HCT116 (cell line): ENCODE measurements around the gene MINDY4. TPM values are rescaled to one million over a fixed set of nuclear protein-coding genes. Genes with fewer than 3 reads are reported as not detected.

Source experiments
- ATAC-seq: fragments of 200-7000 bp; cut with Tn5 transposase; 2 replicates; pipeline ENCODE4 v1.9.1; 2020; ENCODE audit warnings: mild to moderate bottlenecking, moderate library complexity
- BruUV-seq: library from RNA; stranded (reverse); fragments of 400-500 nt; replicated peaks from 2 replicates; lab custom pipeline; 2021; lab: Mats Ljungman, UMichigan
- CTCF ChIA-PET: fragments of 300-600 bp; sonication (Branson Sonifier 250); formaldehyde crosslinking; loops from one replicate; lab custom pipeline; 2021; ENCODE audit warnings: antibody characterized with exemption; lab: Charles Lee
- POLR2A ChIA-PET: fragments of 300-600, 350-600 bp; sonication (Branson Sonifier 250); formaldehyde crosslinking; loops from one replicate; lab custom pipeline; 2021; ENCODE audit warnings: antibody characterized with exemption; lab: Charles Lee
- RAD21 ChIA-PET, 2 experiments: fragments of 300-600 bp; sonication (Branson Sonifier 250); formaldehyde crosslinking; loops; one replicate each; lab custom pipeline; 2023; ENCODE audit warnings: low total read pairs in 2 of 2; ENCODE audit not compliant: uncharacterized antibody in 2 of 2, unreplicated experiment in 2 of 2, low non-redundant PET in 1 of 2; lab: Charles Lee
- DNase-seq: peaks from one replicate; pipeline ENCODE4 v3.0.0-alpha.2; 2010; ENCODE audit warnings: low read depth, low spot score
- H2AFZ ChIP-seq: fragments of 200-600 bp; shearing (Covaris generic), sonication (generic); 2 replicates; pipeline ENCODE4 v1.6.1; 2017; ENCODE audit warnings: low read depth, mixed run types, mixed read lengths, antibody characterized with exemption, low read length; ENCODE audit not compliant: poor library complexity, severe bottlenecking
- H3K27ac ChIP-seq: 2 replicates; pipeline ENCODE4 v1.5.1; 2012; ENCODE audit warnings: low read depth, low read length
- H3K27me3 ChIP-seq: fragments of 200-600 bp; sonication (generic); 2 replicates; pipeline ENCODE4 v1.6.1; 2016; ENCODE audit warnings: mixed run types, low read length, mixed read lengths; ENCODE audit not compliant: insufficient read depth
- H3K36me3 ChIP-seq, 2 experiments: fragments of 200-500 bp in 1 of 2; fragments of 200-600 bp in 1 of 2; sonication (Bioruptor generic) in 1 of 2; sonication (generic) in 1 of 2; 2 replicates each; pipeline versions ENCODE4 v1.5.1 to v1.6.1; 2014 to 2016; ENCODE audit warnings: low read length in 2 of 2, inconsistent platforms in 1 of 2, mixed read lengths in 1 of 2, mixed run types in 1 of 2; ENCODE audit not compliant: insufficient read depth in 2 of 2, control insufficient read depth in 1 of 2
- H3K4me1 ChIP-seq, 2 experiments: fragments of 200-600 bp in 1 of 2; sonication (generic) in 1 of 2; 2 replicates each; pipeline versions ENCODE4 v1.5.1 to v1.6.1; 2012 to 2017; ENCODE audit warnings: low read length in 2 of 2, inconsistent platforms in 1 of 2, mild to moderate bottlenecking in 1 of 2, mixed read lengths in 1 of 2, mixed run types in 1 of 2, moderate library complexity in 1 of 2; ENCODE audit not compliant: insufficient read depth in 2 of 2, control insufficient read depth in 1 of 2
- H3K4me2 ChIP-seq: fragments of 200-600 bp; sonication (generic); 2 replicates; pipeline ENCODE4 v1.6.1; 2017; ENCODE audit warnings: mixed run types, low read length, mixed read lengths
- H3K4me3 ChIP-seq, 2 experiments: fragments of 200-600 bp in 1 of 2; sonication (generic) in 1 of 2; replicated peaks in 1 of 2; 2 replicates each; pipeline ENCODE4 v1.5.1; 2011 to 2016; ENCODE audit warnings: low read length in 2 of 2, control low read depth in 1 of 2, low read depth in 1 of 2, mild to moderate bottlenecking in 1 of 2, mixed read lengths in 1 of 2, mixed run types in 1 of 2
- H3K79me2 ChIP-seq: fragments of 200-600 bp; sonication (generic); 2 replicates; pipeline ENCODE4 v1.6.1; 2017; ENCODE audit warnings: mild to moderate bottlenecking, mixed run types, low read length, moderate library complexity, mixed read lengths; ENCODE audit not compliant: insufficient read depth
- H3K9ac ChIP-seq: fragments of 200-600 bp; sonication (generic); 2 replicates; pipeline ENCODE4 v1.6.1; 2016; ENCODE audit warnings: low read length, mixed read lengths
- H3K9me2 ChIP-seq: fragments of 200-600 bp; sonication (generic), shearing (Covaris generic); 2 replicates; pipeline ENCODE4 v1.6.1; 2017; ENCODE audit warnings: mixed run types, mild to moderate bottlenecking, moderate library complexity; ENCODE audit not compliant: insufficient read depth
- H3K9me3 ChIP-seq, 2 experiments: fragments of 200-500 bp in 1 of 2; fragments of 200-600 bp in 1 of 2; sonication (Bioruptor generic) in 1 of 2; sonication (generic) in 1 of 2; 2 replicates each; pipeline ENCODE4 v1.6.1; 2014 to 2017; ENCODE audit warnings: low read length in 2 of 2, mixed read lengths in 2 of 2, inconsistent platforms in 1 of 2, low read depth in 1 of 2, mild to moderate bottlenecking in 1 of 2, mixed run types in 1 of 2, moderate library complexity in 1 of 2; ENCODE audit not compliant: control insufficient read depth in 1 of 2, insufficient read depth in 1 of 2
- H4K20me1 ChIP-seq: fragments of 200-600 bp; sonication (generic), shearing (Covaris generic); 2 replicates; pipeline ENCODE4 v1.6.1; 2017; ENCODE audit warnings: mixed run types, mild to moderate bottlenecking, moderate library complexity; ENCODE audit not compliant: insufficient read depth
- ATF3 ChIP-seq: IDR thresholded peaks from 2 replicates; pipeline ENCODE4 v1.6.1; 2012
- CBX3 ChIP-seq: IDR thresholded peaks from 2 replicates; pipeline ENCODE4 v1.6.1; 2012; ENCODE audit warnings: low read depth
- CTCF ChIP-seq, 3 experiments: fragments of 200-600 bp in 1 of 3; sonication (generic) in 1 of 3; IDR thresholded peaks in 2 of 3; conservative IDR thresholded peaks in 1 of 3; 2 replicates each; pipeline ENCODE4 v1.5.1; 2012 to 2017; ENCODE audit warnings: low read depth in 2 of 3, low read length in 2 of 3, antibody characterized with exemption in 1 of 3, borderline replicate concordance in 1 of 3, control low read depth in 1 of 3, mild to moderate bottlenecking in 1 of 3, mixed read lengths in 1 of 3, mixed run types in 1 of 3, moderate library complexity in 1 of 3; ENCODE audit not compliant: insufficient read depth in 1 of 3
- EGR1 ChIP-seq: IDR thresholded peaks from 2 replicates; pipeline ENCODE4 v1.6.1; 2012; ENCODE audit warnings: low read depth
- EZH2 ChIP-seq: fragments of 200-600 bp; sonication (generic); IDR thresholded peaks from 2 replicates; pipeline ENCODE4 v1.6.1; 2017; ENCODE audit warnings: antibody characterized with exemption, mixed run types
- FOSL1 ChIP-seq: IDR thresholded peaks from 2 replicates; pipeline ENCODE4 v1.6.1; 2012; ENCODE audit warnings: low read depth
- MAX ChIP-seq: IDR thresholded peaks from 2 replicates; pipeline ENCODE4 v1.6.1; 2012
- POLR2AphosphoS5 ChIP-seq: IDR thresholded peaks from 2 replicates; pipeline ENCODE4 v1.6.1; 2011; ENCODE audit warnings: mild to moderate bottlenecking, low read depth, low read length, moderate library complexity
- RAD21 ChIP-seq: IDR thresholded peaks from 2 replicates; pipeline ENCODE4 v1.6.1; 2012; ENCODE audit warnings: low read depth, mild to moderate bottlenecking
- REST ChIP-seq: IDR thresholded peaks from 2 replicates; pipeline ENCODE4 v1.6.1; 2012; ENCODE audit warnings: low read depth
- SP1 ChIP-seq: IDR thresholded peaks from 2 replicates; pipeline ENCODE4 v1.6.1; 2012; ENCODE audit warnings: low read depth
- SRF ChIP-seq: IDR thresholded peaks from 2 replicates; pipeline ENCODE4 v1.6.1; 2012; ENCODE audit warnings: low read depth
- TCF7L2 ChIP-seq: IDR thresholded peaks from 2 replicates; pipeline ENCODE4 v1.7.0; 2011; ENCODE audit warnings: borderline replicate concordance, inconsistent platforms; ENCODE audit not compliant: insufficient read depth, insufficient read length; ENCODE audit errors: extremely low read depth
- YY1 ChIP-seq: IDR thresholded peaks from 2 replicates; pipeline ENCODE4 v1.6.1; 2011; ENCODE audit warnings: low read length, low read depth, moderate library complexity, mild to moderate bottlenecking; ENCODE audit not compliant: insufficient replicate concordance; ENCODE audit errors: extremely low read depth
- ZFX ChIP-seq: fragments of 450-650 bp; IDR thresholded peaks from 2 replicates; pipeline ENCODE4 v1.6.1; 2017
- intact Hi-C: fragments of 100-400 bp; cut with micrococcal nuclease; formaldehyde crosslinking; loops from 2 replicates; pipeline ENCODE4 v1.10.0; 2022
- total RNA-seq: library from RNA; stranded (reverse); gene quantifications from one replicate; pipeline ENCODE4 v1.2.1, GENCODE V29; 2021; ENCODE audit not compliant: unreplicated experiment

Gene MINDY4
- total RNA-seq, 1 experiment from 2014 or later = 6.1 TPM

- ChIA-PET CTCF (interaction anchor here (2.7 kb wide), 1 partner anchor 8 kb away, joined by 20 read pairs; no protein-coding TSS in a partner anchor), RAD21 (no interaction called here), POLR2A (no interaction called here)
- intact Hi-C loops = no loop called here
- Histone ChIP-seq H3K9me3 (no peaks in the 10 kb centered on the region; a peak in 1 of 4 replicates), H3K79me2 (no peaks in the 10 kb centered on the region), H3K27me3 (no peaks in the 10 kb centered on the region), H3K4me3 (no peak overlapping the region), H3K36me3 (no peaks in the 10 kb centered on the region), H3K9ac (no peak overlapping the region), H2AFZ (no peak overlapping the region), H3K9me2 (no peaks in the 10 kb centered on the region), H3K4me1 (no peaks in the 10 kb centered on the region), H3K27ac (no peak overlapping the region), H4K20me1 (no peaks in the 10 kb centered on the region), H3K4me2 (no peak overlapping the region)
- ATAC-seq = no peak
- BruUV-seq = no TSS peak
- TF ChIP-seq ATF3 (no peak), CTCF (IDR thresholded peaks at IDR 0.05 in 2 of 3, conservative IDR thresholded peaks at IDR 0.05 in 1 of 3; ENCODE audit: borderline replicate concordance in 1 of 3, insufficient read depth in 1 of 3, low read depth in 2 of 3, low read length in 2 of 3) (no peak), POLR2AphosphoS5 (no peak), TCF7L2 (no peak), CBX3 (no peak), RAD21 (no peak), YY1 (no peak), EGR1 (no peak), MAX (no peak), SP1 (no peak), ZFX (no peak), SRF (no peak), REST (no peak), FOSL1 (no peak), EZH2 (no peak)
- DNase-seq = no peak
Measured at GRCh38 chr7:30930621-30931020, 159.4 kb downstream of the MINDY4 start.
